NT2/D1 (cell line): ENCODE data around the gene WDR35.

Source experiments
- DNase-seq: peaks from one replicate; pipeline ENCODE4 v3.0.0-alpha.2; 2011; ENCODE audit warnings: low read depth, low spot score
- H3K27me3 ChIP-seq: 2 replicates; pipeline ENCODE4 v1.6.0; 2011; ENCODE audit warnings: mild to moderate bottlenecking; ENCODE audit not compliant: insufficient read length, insufficient read depth
- H3K36me3 ChIP-seq: 2 replicates; pipeline ENCODE4 v1.6.1; 2011; ENCODE audit warnings: mild to moderate bottlenecking, low read length, mixed read lengths; ENCODE audit not compliant: insufficient read depth, insufficient read length
- H3K4me1 ChIP-seq: 2 replicates; pipeline ENCODE4 v1.5.1; 2011; ENCODE audit not compliant: insufficient read depth, insufficient read length
- H3K4me3 ChIP-seq: 2 replicates; pipeline ENCODE4 v1.5.1; 2011; ENCODE audit warnings: low read depth; ENCODE audit not compliant: insufficient read length
- H3K9ac ChIP-seq: 2 replicates; pipeline ENCODE4 v1.6.0; 2011; ENCODE audit warnings: low read depth; ENCODE audit not compliant: insufficient read length
- H3K9me3 ChIP-seq: 2 replicates; pipeline ENCODE4 v1.5.1; 2011; ENCODE audit warnings: mild to moderate bottlenecking, low read length; ENCODE audit not compliant: insufficient read depth
- SUZ12 ChIP-seq: IDR thresholded peaks from 2 replicates; pipeline ENCODE4 v1.6.1; 2011; ENCODE audit not compliant: insufficient read length, insufficient read depth; ENCODE audit errors: extremely low read depth
- YY1 ChIP-seq: IDR thresholded peaks from 2 replicates; pipeline ENCODE4 v1.6.1; 2011; ENCODE audit not compliant: insufficient read length, insufficient read depth
- ZNF274 ChIP-seq: IDR thresholded peaks from 2 replicates; pipeline ENCODE4 v1.6.1; 2011; ENCODE audit warnings: mild to moderate bottlenecking, low read depth, low read length

WDR35 gene

DNA sequence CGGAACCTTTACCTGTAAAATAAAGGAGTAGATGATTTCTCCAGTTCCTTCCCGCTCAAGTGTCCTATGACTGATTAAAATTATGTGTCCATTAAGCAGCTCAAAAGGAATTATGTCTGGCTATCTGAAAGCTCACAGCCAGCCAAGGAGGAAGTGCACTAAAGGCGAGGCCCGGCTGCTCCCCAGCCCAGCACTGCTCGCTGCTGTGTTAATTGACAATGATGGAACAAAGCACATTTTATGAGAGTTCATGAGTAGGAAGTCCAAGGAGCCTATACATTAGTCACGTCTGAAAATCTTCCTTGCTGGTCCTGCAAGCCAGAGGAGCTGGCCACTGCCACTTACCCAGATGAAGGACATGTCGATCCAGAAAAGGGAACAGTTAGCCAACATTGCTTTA, 102.4 kb downstream of the WDR35 start:
- TF ChIP-seq YY1, result no peak
- no peak for TF ChIP-seq SUZ12
- TF ChIP-seq ZNF274, result no peak

DNA sequence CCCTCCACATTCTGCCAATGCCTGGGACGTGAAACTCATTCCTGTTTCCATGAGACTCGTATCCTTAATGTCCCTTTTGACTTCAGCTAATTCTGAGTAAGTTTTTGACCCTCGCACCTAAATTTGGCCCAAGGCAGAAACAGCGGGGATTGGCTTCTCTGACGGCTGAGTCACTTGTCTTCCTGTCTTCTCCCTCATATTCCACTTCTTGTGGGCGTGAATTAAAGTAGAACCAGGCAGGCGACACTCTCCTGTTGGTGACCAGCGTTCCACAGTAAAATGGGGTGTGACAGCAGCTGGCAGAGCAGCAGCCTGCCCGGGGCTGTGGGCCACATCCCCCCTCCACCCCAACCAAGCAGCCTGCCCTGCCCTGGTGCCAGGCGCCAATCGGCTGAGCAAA, 103.6 kb downstream of the WDR35 start:
- Histone ChIP-seq H3K9me3 (no peaks in the 10 kb centered on the region), H3K36me3 (no peaks in the 10 kb centered on the region), H3K4me1 (peaks cover 2% of the 10 kb centered on the region), H3K4me3 (no peak overlapping the region), H3K9ac (no peak overlapping the region), H3K27me3 (no peaks in the 10 kb centered on the region)
- no peak for DNase-seq
- no peak for TF ChIP-seq ZNF274
- no peak for TF ChIP-seq SUZ12
- no peak for TF ChIP-seq YY1

More for the DNA sequence above, 102.4 kb downstream of the WDR35 start:
- H3K9me3 ChIP-seq, result no peaks in the 10 kb centered on the region
- DNase-seq, result no peak
- no peak overlapping the region for H3K9ac ChIP-seq
- H3K4me3 ChIP-seq, result no peak overlapping the region
- H3K4me1 ChIP-seq, result peaks cover 2% of the 10 kb centered on the region
- H3K27me3 ChIP-seq, result no peaks in the 10 kb centered on the region
- H3K36me3 ChIP-seq, result no peaks in the 10 kb centered on the region

DNA sequence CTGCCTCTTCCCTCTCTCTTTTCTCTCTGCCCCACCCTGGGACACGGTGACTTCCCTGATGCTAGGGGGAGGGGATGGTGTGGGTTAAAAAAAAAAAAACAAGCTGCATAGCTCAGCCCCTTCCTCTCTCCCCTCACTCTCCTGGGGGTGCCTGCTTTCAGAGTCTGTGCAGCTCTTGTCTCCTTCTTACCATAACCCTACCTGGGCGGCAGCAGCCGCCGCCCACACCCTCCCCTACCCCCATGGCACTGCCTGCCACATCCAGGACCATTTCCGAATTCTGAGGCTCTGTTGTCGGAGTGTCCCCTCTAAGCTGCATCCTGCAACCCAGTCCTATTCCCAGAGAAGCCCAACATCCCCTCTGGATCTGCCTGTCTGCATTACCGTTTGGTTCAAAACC, 104.1 kb downstream of the WDR35 start:
- Histone ChIP-seq H3K4me1 (peaks cover 2% of the 10 kb centered on the region), H3K4me3 (no peak overlapping the region), H3K9me3 (no peaks in the 10 kb centered on the region), H3K36me3 (no peaks in the 10 kb centered on the region), H3K9ac (no peak overlapping the region), H3K27me3 (no peaks in the 10 kb centered on the region)
- DNase-seq, result no peak
- TF ChIP-seq YY1, result no peak
- no peak for TF ChIP-seq SUZ12
- TF ChIP-seq ZNF274, result no peak

DNA sequence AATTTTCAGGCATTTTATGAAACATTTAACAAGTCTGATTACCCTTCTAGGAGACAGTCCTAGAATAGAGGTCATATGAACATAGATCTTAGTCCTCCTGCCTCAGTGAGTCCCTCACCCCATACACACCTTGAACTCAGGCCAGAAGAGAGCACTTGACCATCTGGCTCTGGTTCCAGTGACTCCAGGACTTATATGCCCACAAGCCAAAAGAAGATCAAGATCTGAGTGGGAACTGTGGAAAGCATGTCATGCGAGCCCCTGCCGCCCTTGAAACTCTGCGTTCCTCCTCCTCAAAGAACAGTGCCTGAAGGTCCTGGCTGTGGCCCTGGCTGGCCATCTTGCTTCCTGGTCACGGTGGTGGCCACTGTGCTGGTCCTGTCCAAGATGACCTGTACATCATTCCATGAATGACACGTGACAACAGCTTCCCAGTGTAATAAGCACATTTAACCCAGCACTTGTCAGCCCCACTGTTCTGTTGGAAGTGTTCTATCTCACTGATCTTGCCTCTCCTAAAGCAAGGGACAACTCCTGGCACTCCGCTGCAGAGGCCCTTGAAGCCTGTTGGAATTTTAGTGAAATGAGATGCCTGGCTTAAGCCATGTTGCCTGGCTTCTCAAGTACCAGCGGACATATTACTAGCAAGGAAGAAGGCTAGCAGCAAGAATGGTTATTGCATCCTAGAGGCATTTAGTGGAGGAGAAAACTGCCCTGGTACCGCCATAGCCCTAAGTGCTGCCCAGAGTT, 105.8 kb downstream of the WDR35 start:
- no peak overlapping the region for H3K4me3 ChIP-seq
- H3K9ac ChIP-seq, result no peak overlapping the region
- no peaks in the 10 kb centered on the region for H3K9me3 ChIP-seq
- no peaks in the 10 kb centered on the region for H3K36me3 ChIP-seq
- no peaks in the 10 kb centered on the region for H3K27me3 ChIP-seq
- DNase-seq, result no peak
- H3K4me1 ChIP-seq, result peaks cover 2% of the 10 kb centered on the region
- TF ChIP-seq ZNF274 (no peak), SUZ12 (no peak)

DNA sequence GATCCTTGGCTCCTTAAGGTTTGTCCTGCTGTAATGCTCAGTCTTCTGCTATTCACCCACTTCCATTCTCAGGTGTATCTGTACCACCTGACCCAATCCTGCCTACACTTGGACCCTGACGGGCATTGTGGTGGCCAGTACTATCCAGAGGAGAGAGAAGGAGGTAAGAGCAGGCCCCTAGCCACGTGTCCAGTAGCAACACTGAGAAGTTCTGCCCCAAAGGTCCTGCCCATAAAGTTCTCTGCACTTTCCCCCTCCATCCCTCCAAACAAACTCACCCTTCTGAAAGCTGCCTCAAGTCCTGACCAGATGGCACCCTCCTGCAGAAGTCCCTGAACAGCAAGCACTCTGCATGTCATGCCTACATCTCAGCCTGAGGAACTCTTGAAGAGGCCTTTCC, 106.4 kb downstream of the WDR35 start:
- no peak overlapping the region for H3K4me3 ChIP-seq
- H3K9me3 ChIP-seq, result no peaks in the 10 kb centered on the region
- TF ChIP-seq YY1 (no peak), ZNF274 (no peak), SUZ12 (no peak)
- H3K27me3 ChIP-seq, result no peaks in the 10 kb centered on the region
- H3K9ac ChIP-seq, result no peak overlapping the region
- DNase-seq, result no peak
- H3K4me1 ChIP-seq, result peaks cover 2% of the 10 kb centered on the region
- no peaks in the 10 kb centered on the region for H3K36me3 ChIP-seq

DNA sequence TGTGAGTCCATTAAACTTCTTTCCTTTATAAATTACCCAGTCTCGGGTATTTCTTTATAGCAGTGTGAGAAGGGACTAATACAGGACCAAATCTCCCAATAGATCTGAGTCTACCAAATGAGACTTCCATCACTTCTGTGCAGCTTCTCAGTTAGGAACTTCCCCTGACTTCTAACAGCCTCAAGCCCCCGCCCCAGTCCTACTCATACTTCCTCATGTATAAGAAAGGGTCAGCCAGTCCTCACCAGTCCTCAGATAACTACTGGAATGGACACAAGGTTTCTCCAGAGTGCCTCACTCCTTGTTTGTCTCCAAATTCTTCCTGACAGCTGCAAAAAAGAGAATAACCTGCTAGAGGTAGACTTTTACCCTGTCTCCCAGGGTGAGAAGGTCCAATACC, 107.6 kb downstream of the WDR35 start:
- peaks cover 2% of the 10 kb centered on the region for H3K4me1 ChIP-seq
- no peaks in the 10 kb centered on the region for H3K36me3 ChIP-seq
- DNase-seq, result no peak
- H3K9me3 ChIP-seq, result no peaks in the 10 kb centered on the region
- H3K27me3 ChIP-seq, result no peaks in the 10 kb centered on the region
- no peak overlapping the region for H3K9ac ChIP-seq
- TF ChIP-seq ZNF274 (no peak), SUZ12 (no peak), YY1 (no peak)
- no peak overlapping the region for H3K4me3 ChIP-seq

DNA sequence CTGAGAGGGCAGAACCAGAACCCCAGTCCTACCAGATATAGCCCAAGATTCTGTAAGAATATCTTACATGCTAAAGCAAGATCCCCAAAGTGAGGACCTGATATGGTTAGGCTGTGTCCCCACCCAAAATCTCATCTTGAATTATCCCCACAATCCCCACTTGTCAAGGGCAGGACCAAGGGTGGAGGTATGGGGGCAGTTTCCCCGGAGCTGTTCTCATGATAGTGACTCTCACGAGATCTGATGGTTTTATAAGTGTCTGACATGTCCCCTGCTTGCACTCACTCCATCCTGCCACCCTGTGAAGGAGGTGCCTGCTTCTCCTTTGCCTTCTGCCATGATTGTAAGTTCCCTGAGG, 108.0 kb downstream of the WDR35 start:
- no peak for TF ChIP-seq SUZ12
- TF ChIP-seq YY1, result no peak
- TF ChIP-seq ZNF274, result no peak
- no peaks in the 10 kb centered on the region for H3K36me3 ChIP-seq
- no peaks in the 10 kb centered on the region for H3K27me3 ChIP-seq
- no peak overlapping the region for H3K4me3 ChIP-seq
- H3K9me3 ChIP-seq, result no peaks in the 10 kb centered on the region
- H3K4me1 ChIP-seq, result peaks cover 2% of the 10 kb centered on the region
- H3K9ac ChIP-seq, result no peak overlapping the region
- no peak for DNase-seq
